GM18867 (cell line): ENCODE data around the gene ATG7.

ENCODE experiments used
- ATAC-seq: cut with Tn5 transposase; IDR thresholded peaks from one replicate; pipeline ENCODE4 v1.9.1; 2021; ENCODE audit warnings: mild to moderate bottlenecking, moderate library complexity; ENCODE audit not compliant: unreplicated experiment

ATG7 gene, protein sequence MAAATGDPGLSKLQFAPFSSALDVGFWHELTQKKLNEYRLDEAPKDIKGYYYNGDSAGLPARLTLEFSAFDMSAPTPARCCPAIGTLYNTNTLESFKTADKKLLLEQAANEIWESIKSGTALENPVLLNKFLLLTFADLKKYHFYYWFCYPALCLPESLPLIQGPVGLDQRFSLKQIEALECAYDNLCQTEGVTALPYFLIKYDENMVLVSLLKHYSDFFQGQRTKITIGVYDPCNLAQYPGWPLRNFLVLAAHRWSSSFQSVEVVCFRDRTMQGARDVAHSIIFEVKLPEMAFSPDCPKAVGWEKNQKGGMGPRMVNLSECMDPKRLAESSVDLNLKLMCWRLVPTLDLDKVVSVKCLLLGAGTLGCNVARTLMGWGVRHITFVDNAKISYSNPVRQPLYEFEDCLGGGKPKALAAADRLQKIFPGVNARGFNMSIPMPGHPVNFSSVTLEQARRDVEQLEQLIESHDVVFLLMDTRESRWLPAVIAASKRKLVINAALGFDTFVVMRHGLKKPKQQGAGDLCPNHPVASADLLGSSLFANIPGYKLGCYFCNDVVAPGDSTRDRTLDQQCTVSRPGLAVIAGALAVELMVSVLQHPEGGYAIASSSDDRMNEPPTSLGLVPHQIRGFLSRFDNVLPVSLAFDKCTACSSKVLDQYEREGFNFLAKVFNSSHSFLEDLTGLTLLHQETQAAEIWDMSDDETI

DNA sequence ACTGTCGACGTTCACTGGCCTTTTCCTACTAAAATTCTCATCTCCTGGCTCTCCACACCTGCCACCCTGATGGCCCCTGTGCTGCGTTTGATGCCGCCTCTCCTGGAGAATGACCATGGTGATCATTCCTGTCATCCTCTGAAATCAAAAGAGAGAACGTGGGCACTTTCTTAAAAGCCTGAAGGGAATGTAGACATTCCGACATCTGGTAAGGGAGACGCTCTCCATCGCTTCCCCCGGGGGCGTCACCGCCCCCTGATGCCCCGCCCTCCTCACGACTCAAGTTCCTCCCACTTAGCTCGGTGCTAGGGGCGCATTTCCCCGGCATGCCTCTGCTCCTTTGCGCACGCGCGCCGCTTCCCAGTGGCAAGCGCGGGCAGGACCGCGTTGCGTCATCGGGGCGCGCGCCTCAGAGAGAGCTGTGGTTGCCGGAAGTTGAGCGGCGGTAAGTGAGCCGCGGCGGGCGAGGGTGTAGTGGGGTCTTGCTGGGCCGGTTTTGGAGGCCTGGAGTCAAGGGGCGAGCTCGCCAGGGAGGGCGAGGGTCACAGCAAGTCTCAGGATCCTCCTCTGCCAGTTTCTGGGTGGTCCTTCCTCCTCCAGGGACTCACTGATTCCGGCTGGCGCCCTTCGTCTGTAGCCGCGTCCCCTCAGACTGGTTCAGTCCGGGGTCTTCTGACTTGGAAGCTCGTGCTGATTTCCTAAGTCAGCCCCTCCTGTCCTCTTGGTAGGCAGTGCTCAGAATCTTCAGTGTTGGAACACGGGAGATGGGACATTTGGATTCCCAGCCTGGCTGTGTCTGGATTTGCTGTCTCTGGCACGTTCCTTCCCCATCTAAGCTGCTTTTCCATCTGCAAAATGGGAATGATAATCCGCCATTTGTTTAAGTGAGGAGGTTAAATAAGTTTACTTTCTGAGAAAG, at the start of gene ATG7:
ATG7 (plus strand) TSS at position 412 of the 919 bp plus-strand sequence. CDS start 26,299 bp downstream, outside the sequence.
- peak; percentile 97 for ATAC-seq

DNA sequence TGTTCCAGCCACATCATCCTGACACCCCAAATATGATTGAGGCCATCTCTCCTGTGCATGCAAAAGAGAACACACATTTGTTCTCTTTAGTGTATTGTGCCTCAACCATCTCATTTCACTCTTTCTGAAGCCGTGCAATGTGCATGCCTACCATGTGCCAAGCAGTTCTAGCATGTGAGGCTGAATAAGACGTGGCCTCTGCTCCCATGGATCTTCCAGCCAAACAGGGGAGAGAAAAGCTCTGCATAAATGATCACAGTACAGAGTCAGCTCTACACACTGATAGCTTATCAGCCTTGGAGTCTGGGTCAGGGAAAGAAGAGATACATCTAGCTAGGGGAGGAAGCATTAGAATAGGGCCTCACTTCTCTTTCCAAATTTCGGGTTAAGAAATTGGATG, 48.2 kb upstream of the ATG7 start:
- no peak for ATAC-seq

DNA sequence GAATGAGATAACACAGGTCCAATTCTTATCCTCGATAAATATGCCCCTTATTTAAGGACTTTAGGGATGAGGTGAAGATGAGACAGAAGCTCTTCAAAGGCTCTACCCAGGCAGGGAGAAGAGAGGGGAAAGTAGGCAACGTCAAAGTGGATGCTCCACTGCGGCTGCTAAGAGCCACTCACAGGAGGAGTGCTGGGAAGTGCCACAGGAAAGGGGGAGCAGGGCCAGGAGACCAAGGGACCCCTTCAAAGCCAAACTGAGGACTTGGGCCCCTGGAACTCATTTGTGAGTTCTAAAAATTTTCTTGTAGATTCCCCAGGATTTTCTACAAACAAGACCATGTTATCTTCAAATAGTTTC, 47.3 kb upstream of the ATG7 start:
- no peak for ATAC-seq

DNA sequence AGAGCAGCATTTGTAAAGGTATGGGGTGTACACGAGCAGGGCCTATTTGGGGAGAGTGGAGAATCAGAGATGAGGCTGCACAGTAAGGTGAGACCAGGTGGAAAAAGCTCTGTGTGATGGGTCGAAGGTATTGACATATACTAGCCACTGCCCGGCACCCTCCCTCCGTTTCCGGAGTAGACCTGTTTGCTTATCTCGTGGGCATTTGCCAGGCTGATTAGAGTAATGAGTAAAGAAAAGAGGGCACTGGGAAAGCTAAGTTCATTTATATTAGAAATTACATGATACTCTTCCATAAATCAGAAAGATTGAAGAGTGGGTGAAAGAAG, 46.2 kb upstream of the ATG7 start:
- ATAC-seq = no peak

DNA sequence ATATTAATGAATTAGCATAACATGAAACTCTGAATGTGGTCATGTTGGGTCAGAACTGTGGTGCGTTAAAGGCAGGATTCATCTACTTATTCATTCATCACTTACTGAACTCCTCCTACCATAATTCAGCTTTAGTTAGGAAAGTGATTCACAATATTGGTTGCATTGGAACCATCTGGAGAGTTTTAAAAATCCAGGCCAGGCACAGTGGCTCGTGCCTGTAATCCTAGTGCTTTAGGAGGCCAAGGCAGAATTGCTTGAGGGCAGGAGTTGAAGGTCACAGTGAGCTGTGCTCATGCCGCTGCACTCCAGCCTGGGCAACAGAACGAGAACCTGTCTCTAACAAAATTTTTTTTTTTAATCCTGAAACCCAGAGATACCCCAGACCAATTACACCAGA, 44.2 kb upstream of the ATG7 start:
- ATAC-seq = no peak

DNA sequence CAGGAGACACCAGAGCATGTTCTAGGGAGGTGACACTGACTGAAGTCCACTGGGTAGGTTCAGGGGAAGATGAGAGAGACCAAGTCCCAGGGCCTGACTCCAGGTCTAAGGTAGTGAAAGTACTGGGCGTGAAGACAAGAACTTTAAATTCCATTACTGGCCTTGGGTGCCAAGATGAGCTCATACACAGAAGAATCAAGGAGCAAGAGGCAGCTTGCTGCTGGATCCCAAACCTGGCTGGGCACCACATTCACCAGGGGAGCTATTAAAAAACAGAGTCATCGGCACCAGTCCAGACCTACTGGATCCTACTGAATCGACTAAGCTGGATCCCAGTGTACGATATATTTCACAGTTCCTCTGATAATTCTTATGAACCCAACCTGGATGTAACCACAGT, 42.1 kb upstream of the ATG7 start:
- ATAC-seq = no peak

DNA sequence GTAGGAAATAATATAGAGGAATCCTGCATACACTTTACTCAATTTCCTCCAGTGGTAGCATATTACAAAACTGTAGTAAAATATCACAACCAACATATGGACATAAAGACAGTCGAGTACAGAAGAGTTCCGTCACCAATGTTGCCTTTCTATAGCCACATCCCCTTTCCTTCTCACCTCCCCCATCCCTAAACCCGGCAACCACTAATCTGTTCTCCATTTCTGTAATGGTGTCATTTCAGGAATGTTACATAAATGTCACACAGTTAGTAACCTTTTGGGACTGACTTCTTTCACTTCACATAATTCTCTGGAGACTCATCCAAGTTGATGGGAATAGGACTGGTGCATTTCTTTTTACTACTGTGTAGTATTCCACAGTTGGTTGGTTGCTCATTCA, 41.4 kb upstream of the ATG7 start:
- ATAC-seq = no peak

DNA sequence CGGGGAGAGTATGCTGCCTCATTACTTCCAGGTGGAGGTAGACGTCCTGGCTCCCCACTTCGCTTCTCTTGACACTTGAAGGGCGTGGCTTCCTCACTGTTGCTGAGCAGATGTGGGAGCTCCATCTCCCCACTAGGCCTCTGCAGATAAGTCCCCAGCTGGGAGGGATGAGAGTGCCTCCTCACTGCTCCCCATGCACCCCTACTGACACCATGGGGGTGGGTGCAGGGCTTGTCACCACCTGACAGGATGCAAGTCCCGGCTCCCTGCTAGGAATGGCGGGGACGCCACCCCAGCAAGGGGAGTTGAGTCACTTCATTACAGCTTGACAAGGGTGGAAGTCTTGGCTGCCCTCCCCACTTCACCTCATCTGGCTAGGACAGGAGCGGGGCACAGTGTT, 36.8 kb upstream of the ATG7 start:
- no peak for ATAC-seq

DNA sequence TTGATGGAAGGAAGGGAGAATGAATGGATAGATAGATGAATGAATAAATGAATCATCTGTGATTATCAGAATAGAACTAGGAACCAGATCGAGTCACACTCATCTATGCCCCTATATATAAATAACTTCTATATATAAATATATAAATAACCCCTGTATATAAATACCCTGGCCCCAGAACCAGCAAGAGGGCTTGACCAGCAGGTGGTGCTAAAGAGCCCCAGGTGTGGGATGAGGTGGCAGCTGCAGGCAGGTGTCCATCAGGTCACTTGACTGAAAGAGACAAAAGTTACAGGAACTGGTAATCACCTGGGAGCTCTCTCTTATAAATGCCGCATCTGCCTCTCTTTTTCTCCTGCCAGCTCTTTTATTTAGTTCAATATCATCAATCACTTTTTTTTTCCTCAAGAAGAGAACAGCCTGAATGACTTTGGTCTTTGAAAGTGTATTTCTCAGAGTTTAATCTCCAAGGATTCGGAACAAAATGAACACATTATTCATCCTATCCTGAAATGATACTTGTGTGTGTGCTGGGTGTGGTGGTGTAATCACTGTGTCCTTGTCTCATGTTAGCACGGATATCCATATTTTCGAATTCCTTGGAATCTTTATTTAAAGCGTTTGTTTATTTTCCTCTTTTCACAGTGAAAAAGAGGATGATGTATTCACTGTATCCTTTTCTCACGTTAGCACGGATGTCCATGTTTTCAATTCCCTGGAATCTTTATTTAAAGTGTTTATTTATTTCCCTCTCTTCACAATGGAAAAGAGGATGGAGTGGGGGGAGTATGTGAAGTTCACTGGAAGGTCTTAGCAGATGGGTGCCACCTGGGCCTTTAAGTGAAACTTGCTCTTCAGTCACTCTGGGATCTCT, 35.4 kb upstream of the ATG7 start:
- no peak for ATAC-seq

DNA sequence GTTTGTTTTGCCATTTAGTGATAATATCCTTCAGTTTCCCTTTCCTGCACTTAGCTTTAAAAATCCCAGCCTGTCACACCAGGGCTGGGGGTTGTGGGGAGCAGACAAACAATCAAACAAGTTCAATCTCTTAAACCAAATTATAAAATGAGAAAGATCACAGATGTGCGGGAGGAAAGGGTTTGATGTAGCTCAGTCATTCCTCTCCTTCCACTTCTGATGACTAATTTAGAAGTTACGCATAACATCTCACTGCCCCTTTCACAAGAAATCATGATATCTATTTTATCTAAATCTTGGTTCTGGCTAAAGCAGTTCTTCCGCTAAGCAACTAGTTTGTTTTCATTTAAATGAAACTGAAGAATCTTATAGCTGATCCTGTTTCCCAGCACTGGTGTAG, 34.1 kb upstream of the ATG7 start:
- no peak for ATAC-seq

DNA sequence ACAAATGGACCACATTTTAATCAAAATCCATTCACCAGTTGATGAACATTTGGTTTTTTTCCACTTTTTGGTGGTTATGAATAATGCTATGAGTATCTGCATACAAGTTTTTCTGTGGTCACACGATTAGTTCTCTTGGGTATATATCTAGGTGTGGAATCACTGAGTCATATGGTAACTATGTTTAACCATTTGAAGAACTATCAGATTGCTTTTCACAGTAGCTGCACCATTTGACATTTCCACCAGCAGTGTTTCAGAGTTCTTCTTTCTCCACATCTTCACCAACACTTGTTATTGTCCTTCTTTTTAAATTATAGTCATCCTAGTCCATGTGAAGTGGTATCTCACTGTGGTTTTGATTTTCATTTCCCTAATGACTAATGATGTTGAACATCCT, 33.3 kb upstream of the ATG7 start:
- no peak for ATAC-seq

DNA sequence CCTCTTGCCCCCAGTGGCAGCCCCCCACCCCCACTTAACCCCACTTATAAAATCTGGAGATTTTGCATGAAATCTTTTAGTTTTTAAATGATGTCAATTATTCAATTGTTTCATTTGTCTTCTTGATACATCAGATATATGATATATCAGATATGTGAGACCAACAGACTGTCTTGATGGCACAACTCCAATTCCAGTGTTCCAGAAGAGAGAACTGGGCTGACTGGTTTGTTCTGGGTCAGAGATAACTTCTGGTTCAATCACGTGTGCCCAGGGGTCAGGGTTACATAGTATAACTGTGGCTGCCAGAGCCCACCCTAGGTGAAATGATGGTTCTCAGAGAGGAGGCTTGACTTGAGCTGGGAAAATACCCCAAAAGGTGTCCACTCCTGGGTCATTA, 32.4 kb upstream of the ATG7 start:
- no peak for ATAC-seq

DNA sequence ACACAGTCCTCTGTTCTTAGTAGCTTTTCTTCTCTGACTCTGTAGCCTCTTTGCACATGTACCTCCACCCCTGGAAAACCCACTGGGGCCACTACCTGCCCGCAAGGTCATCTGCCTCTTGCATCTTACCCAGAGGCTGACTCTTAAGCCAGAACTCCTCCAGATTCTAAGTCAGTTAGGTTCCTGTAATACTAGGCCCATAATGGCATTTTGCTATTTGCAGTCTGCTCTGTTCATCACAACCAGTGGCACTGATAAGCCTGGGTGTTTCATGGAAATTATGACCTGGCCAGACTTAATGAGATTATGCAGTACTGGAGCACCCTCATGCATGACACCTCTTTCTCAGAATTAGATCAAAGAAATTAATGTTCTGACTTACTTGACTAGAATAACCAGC, 31.7 kb upstream of the ATG7 start:
- ATAC-seq = no peak

DNA sequence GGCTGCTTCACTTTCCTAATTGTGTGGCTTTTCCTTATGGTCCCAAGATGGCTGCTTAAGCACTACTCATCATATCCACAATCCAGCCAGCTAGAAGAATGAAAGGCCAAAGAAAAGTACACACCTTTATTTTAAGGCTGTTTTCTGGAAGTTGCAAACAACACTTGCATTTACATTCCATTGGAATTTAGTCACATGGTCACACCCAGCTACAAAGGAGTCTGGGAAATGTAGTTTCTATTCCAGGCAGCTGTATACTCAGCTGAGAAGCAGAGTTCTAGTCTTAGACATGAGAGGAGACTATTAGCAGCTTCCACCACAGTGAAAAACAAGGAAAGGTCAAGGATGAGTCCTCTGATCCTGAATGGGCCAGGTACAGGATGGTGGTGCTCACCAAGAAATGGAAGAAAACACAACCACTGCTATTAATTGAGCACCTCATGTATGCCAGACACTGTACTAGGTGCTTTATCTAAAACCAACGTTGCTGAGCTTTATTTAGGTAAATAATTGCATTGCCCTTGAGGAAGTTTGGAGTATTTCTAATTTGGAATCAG, 28.0 kb upstream of the ATG7 start:
- no peak for ATAC-seq

DNA sequence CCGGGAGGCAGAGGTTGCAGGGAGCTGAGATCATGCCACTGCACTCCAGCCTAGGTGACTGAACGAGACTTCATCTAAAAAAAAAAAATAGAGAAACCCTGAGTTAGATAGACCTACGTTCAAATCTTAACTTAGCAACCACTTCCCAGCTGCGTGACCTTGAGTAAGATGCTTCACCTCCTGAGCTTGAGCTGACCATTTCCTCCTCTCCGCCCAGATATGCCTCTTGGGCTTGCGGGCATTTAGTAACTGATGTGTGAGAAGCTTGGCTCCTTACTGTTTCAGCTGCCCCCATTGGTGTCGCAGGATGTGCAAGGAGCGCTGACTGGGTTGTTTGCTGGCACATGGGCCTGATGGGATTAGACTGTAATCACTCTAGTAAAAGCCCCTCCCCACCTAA, 26.9 kb upstream of the ATG7 start:
- no peak for ATAC-seq

DNA sequence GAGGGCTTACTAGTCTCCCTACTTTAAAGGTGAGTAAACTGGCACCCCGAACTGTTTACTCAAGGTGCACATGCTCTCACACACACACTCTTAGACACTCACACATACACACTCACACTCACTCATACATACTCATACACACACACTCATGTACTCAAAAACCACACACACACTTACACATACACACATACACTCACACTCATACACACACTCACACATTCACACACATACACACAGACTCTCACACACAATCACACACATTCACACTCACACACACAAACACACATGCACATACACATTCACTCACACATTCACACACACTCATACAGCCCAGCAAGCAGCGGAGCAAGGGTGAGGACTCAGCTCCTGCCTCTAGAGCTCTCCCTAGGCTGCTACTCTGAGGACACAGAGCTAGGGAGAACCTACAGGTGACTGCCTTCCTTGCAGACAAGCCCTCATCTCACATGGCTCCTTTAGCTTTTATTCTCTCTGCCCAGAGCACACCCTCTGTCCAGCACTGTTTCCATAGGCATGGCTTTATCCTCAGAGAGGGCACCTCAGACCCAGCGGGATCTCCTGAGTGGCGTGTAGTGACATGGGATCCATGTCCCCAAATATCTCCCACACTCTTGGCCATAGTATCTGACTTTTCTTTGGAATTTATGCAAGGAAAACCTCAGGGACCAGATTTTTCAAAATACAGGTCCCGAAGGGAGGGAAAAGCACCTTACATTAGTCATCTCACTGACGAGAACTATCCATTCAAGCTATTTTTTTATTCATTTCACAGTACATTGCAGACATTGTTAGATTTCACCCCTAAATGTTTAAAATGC, 26.2 kb upstream of the ATG7 start:
- no peak for ATAC-seq

DNA sequence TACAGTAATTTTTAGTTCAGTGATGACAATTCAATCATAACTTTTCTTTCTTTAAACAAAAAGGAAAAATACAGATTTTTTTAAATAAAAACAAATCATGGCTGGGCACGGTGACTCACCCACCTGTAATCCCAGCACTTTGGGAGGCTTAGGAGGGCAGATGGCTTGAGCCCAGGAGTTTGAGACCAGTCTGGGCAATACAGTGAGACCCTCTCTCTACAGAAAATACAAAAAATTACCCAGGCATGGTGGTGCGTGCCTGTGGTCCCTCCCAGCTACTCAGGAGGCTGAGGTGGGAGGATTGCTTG, 25.6 kb upstream of the ATG7 start:
- ATAC-seq = no peak

DNA sequence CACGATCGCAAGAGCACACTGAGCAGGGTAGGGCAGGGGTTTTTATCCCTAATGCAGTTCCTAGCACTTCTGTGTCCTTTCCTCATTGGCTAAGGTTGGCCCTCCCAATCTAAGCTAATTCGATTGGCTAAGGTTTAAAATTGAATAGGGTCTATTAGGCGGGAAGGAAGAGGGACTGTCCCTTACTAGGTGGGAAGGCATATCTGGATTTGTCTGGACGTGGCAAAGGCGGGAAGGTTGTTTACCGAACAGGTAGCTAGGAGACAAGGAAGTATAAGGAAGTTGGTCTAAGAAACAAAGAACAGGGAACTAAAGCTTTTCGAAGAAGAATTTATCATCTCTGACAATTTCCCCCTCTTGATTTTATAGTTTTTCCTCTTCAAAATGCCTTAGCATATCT, 24.8 kb upstream of the ATG7 start:
- no peak for ATAC-seq

DNA sequence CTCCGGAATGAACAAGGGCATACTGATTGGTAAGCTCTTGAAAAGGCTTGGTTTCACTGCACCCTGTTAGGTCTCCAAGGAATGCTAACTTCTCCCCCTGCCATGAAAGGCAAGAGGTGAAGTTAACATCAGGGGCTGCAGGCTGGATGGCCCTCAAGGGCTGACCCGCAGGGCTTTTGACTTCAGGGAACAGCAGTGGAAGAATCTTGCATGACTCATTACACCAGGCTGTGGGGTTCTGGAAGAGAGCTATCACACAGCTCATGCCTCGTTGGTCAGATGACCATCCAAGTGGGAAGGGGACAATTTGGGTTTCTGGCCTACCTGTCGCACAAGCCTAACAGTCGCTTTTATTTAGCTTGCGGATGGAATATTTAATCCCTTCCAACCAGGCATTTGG, 23.6 kb upstream of the ATG7 start:
- ATAC-seq = no peak
